B cell (primary cell): ENCODE results near the gene DCTN5. TPM values are rescaled to one million over a fixed set of nuclear protein-coding genes. Genes with fewer than 3 reads are reported as not detected.

ENCODE experiments used
- ATAC-seq: fragments of 200-7000 bp; cut with Tn5 transposase; one replicate; pipeline ENCODE4 v1.10.0; 2021; ENCODE audit warnings: low read depth, mild to moderate bottlenecking, moderate number of reproducible peaks, moderate library complexity
- CTCF ChIA-PET: fragments of 350-600 bp; sonication (Branson Sonifier 250); formaldehyde crosslinking; loops from one replicate; lab custom pipeline; 2021; ENCODE audit warnings: antibody characterized with exemption, inconsistent platforms; lab: Charles Lee
- POLR2A ChIA-PET: fragments of 350-600 bp; sonication (Branson Sonifier 250); formaldehyde crosslinking; loops from one replicate; lab custom pipeline; 2021; ENCODE audit warnings: antibody characterized with exemption; lab: Charles Lee
- DNase-seq: peaks from one replicate; pipeline ENCODE4 v3.0.0; 2013
- H2AFZ ChIP-seq: 2 replicates; pipeline ENCODE4 v1.6.1; 2012; ENCODE audit warnings: mild to moderate bottlenecking, low read depth, low read length; ENCODE audit not compliant: insufficient read depth, poor library complexity, severe bottlenecking
- H3K27ac ChIP-seq, 2 donors: 1 replicate in 1 of 2; 2 replicates in 1 of 2; pipeline ENCODE4 v1.5.1; 2012 to 2013; ENCODE audit warnings: low read length in 2 of 2, mild to moderate bottlenecking in 2 of 2, moderate library complexity in 1 of 2
- H3K27me3 ChIP-seq, 4 experiments: fragments of 200-600 bp in 1 of 4; sonication (generic) in 1 of 4; replicated peaks in 1 of 4; 1 replicate in 2 of 4; 2 replicates in 2 of 4; pipeline versions ENCODE4 v1.6.1 to v1.7.0; 2013 to 2016; ENCODE audit warnings: low read length in 3 of 4, mild to moderate bottlenecking in 2 of 4, mixed read lengths in 1 of 4, moderate library complexity in 1 of 4; ENCODE audit not compliant: insufficient read depth in 4 of 4, control insufficient read depth in 3 of 4; ENCODE audit errors: control extremely low read depth in 1 of 4
- H3K36me3 ChIP-seq, 2 experiments: replicated peaks in 1 of 2; 1 replicate in 1 of 2; 2 replicates in 1 of 2; pipeline versions ENCODE4 v1.6.1 to v1.7.1; 2013; ENCODE audit warnings: low read length in 1 of 2; ENCODE audit not compliant: insufficient read depth in 2 of 2, control insufficient read depth in 1 of 2; ENCODE audit errors: control extremely low read depth in 1 of 2, extremely low read depth in 1 of 2
- H3K4me1 ChIP-seq, 2 donors: fragments of 200-600 bp in 1 of 2; sonication (generic) in 1 of 2; 1 replicate in 1 of 2; 2 replicates in 1 of 2; pipeline versions ENCODE4 v1.5.1 to v1.6.1; 2013 to 2017; ENCODE audit warnings: low read length in 2 of 2; ENCODE audit not compliant: control insufficient read depth in 2 of 2, insufficient read depth in 2 of 2
- H3K4me2 ChIP-seq: replicated peaks from 2 replicates; pipeline ENCODE3; 2012; ENCODE audit warnings: mild to moderate bottlenecking, low read depth, low read length; ENCODE audit not compliant: poor library complexity, severe bottlenecking
- H3K4me3 ChIP-seq, 5 experiments: fragments of 200-600 bp in 1 of 5; sonication (generic) in 1 of 5; 1 replicate in 3 of 5; 2 replicates in 2 of 5; pipeline versions ENCODE4 v1.5.1 to v1.7.0; 2011 to 2016; ENCODE audit warnings: low read length in 4 of 5, mild to moderate bottlenecking in 4 of 5, low read depth in 2 of 5, control low read depth in 1 of 5, moderate library complexity in 1 of 5; ENCODE audit not compliant: insufficient read depth in 1 of 5; ENCODE audit errors: control extremely low read depth in 1 of 5, extremely low read depth in 1 of 5
- H3K79me2 ChIP-seq: fragments of 200-600 bp; sonication (generic); one replicate; pipeline ENCODE4 v1.6.0; 2016; ENCODE audit warnings: low read length; ENCODE audit not compliant: control insufficient read depth, insufficient read depth
- H3K9ac ChIP-seq: fragments of 200-600 bp; sonication (generic); 2 replicates; pipeline ENCODE4 v1.6.1; 2017; ENCODE audit warnings: mild to moderate bottlenecking, low read length, moderate library complexity
- H3K9me3 ChIP-seq, 3 donors: one replicate each; pipeline versions ENCODE4 v1.6.1 to v1.7.1; 2013; ENCODE audit warnings: low read length in 2 of 3; ENCODE audit not compliant: control insufficient read depth in 2 of 3, insufficient read depth in 1 of 3; ENCODE audit errors: control extremely low read depth in 1 of 3
- H4K20me1 ChIP-seq: 2 replicates; pipeline ENCODE4 v1.6.0; 2012; ENCODE audit warnings: mild to moderate bottlenecking, low read length; ENCODE audit not compliant: insufficient read depth, control insufficient read depth, poor library complexity, severe bottlenecking
- H3K27ac Mint-ChIP-seq: one replicate; pipeline ENCODE4 v1.8.0; 2021; ENCODE audit warnings: mixed read lengths
- H3K27me3 Mint-ChIP-seq: one replicate; pipeline ENCODE4 v1.8.0; 2021; ENCODE audit warnings: mixed read lengths
- H3K4me1 Mint-ChIP-seq: one replicate; pipeline ENCODE4 v1.8.0; 2021; ENCODE audit warnings: mixed read lengths
- H3K4me3 Mint-ChIP-seq: one replicate; pipeline ENCODE4 v1.8.0; 2021; ENCODE audit warnings: mixed read lengths
- H3K9me3 Mint-ChIP-seq: one replicate; pipeline ENCODE4 v1.8.0; 2022; ENCODE audit warnings: mixed read lengths; ENCODE audit not compliant: insufficient read depth
- CTCF ChIP-seq: fragments of 200-600 bp; IDR thresholded peaks from one replicate; pipeline ENCODE4 v1.8.0; 2022; ENCODE audit warnings: antibody characterized with exemption, mild to moderate bottlenecking
- EZH2 ChIP-seq: IDR thresholded peaks from 2 replicates; pipeline ENCODE4 v1.6.1; 2012; ENCODE audit warnings: borderline replicate concordance, low read depth, mild to moderate bottlenecking, moderate library complexity, low read length; ENCODE audit not compliant: insufficient read depth, poor library complexity, severe bottlenecking
- WGBS: methylation state at CpG from one replicate; pipeline ENCODE4 v1.1.5; 2013; ENCODE audit warnings: missing lambda C conversion rate; ENCODE audit not compliant: insufficient coverage; 5-methylcytosine and 5-hydroxymethylcytosine counted together
- intact Hi-C: fragments of 100-400 bp; cut with micrococcal nuclease; formaldehyde crosslinking; loops from one replicate; pipeline ENCODE4 v1.10.0; 2022
- polyA plus RNA-seq: library from polyadenylated mRNA; depleted of rRNA; stranded (reverse); fragments of >200 nt; gene quantifications from 2 replicates; pipeline ENCODE4 v1.2.3, GENCODE V29; 2012
- total RNA-seq, 2 donors: library from RNA; stranded (reverse); fragments of 120-200 nt in 1 of 2; gene quantifications; 1 replicate in 1 of 2; 2 replicates in 1 of 2; pipeline versions ENCODE4 v1.2.3 to v1.2.4, GENCODE V29; 2013 to 2022

Gene DCTN5
- total and polyA plus RNA-seq, 2 donors (not counting 1 experiment from before 2014, with no cell fraction given): 22.4 to 58.3 TPM

- Histone ChIP-seq H4K20me1 (no peaks in the 10 kb centered on the region), H3K36me3 (peaks cover 0 to 7% of the 10 kb centered on the region in 2 experiments), H3K4me1 (peaks cover 12 to 15% of the 10 kb centered on the region in 2 donors), H3K4me2 (no peak overlapping the region), H2AFZ (no peak overlapping the region), H3K79me2 (peaks cover 19% of the 10 kb centered on the region), H3K9ac (no peak overlapping the region), H3K4me3 (no peak overlapping the region), H3K27me3 (peaks cover 0 to 13% (median 3%) of the 10 kb centered on the region in 4 experiments), H3K9me3 (no peaks in the 10 kb centered on the region), H3K27ac (no peak overlapping the region)
- Mint-ChIP-seq H3K27me3 (no peaks in the 10 kb centered on the region), H3K4me1 (peaks cover 17% of the 10 kb centered on the region), H3K9me3 (no peaks in the 10 kb centered on the region), H3K4me3 (no peak overlapping the region), H3K27ac (no peak overlapping the region)
- no peak for TF ChIP-seq EZH2
- no peak for TF ChIP-seq CTCF
- intact Hi-C loops: no loop called here
- ATAC-seq (no peak), DNase-seq (no peak)
- WGBS: no CpG with 5 or more reads among the region's 1 CpG
- ChIA-PET POLR2A (no interaction called here), CTCF (no interaction called here)
Observed at GRCh38 chr16:23682181-23682580, 40.9 kb downstream of the DCTN5 start.

- Histone ChIP-seq H3K27ac (no peak overlapping the region), H3K4me3 (no peak overlapping the region), H3K36me3 (peaks cover 0 to 18% of the 10 kb centered on the region in 2 experiments), H3K79me2 (peaks cover 17% of the 10 kb centered on the region), H3K27me3 (peaks cover 0 to 13% (median 2%) of the 10 kb centered on the region in 4 experiments), H3K9ac (no peak overlapping the region), H3K4me2 (no peak overlapping the region), H4K20me1 (no peaks in the 10 kb centered on the region), H3K4me1 (peaks cover 9 to 11% of the 10 kb centered on the region in 2 donors), H2AFZ (no peak overlapping the region), H3K9me3 (no peaks in the 10 kb centered on the region)
- DNase-seq: no peak
- no peaks in the 10 kb centered on the region for H3K27me3 Mint-ChIP-seq
- intact Hi-C loops: no loop called here
- H3K4me1 Mint-ChIP-seq: peaks cover 14% of the 10 kb centered on the region
- 92% methylated on average over 3 of the region's 3 CpGs for WGBS
- TF ChIP-seq CTCF: no peak
- no peaks in the 10 kb centered on the region for H3K9me3 Mint-ChIP-seq
- ChIA-PET CTCF (no interaction called here), POLR2A (no interaction called here)
- no peak overlapping the region for H3K27ac Mint-ChIP-seq
- no peak overlapping the region for H3K4me3 Mint-ChIP-seq
- ATAC-seq: no peak
Observed at GRCh38 chr16:23683487-23683886, 42.2 kb downstream of the DCTN5 start.
